Left lung (tissue), 10 donors: ENCODE results near the gene KRT33B. TPM values are rescaled to one million over a fixed set of nuclear protein-coding genes. Genes with fewer than 3 reads are reported as not detected.
"Not testable (repeated sequence)": the region's sequence is repeated elsewhere in the genome, so short reads cannot be mapped to it uniquely, and the experiment has no call there.

Source experiments
- ATAC-seq: fragments of 200-7000 bp; cut with Tn5 transposase; one replicate; pipeline ENCODE4 v1.9.1; 2020; ENCODE audit warnings: moderate library complexity
- DNase-seq, 4 donors: peaks; one replicate each; pipeline ENCODE4 v3.0.0-alpha.2; 2013 to 2020
- H3K27ac ChIP-seq, 2 donors: fragments of 200-600 bp; sonication (generic) in 1 of 2; one replicate each; pipeline versions ENCODE4 v1.5.0 to v1.8.0; 2020 to 2021
- H3K27me3 ChIP-seq, 2 donors: fragments of 200-600 bp; sonication (generic) in 1 of 2; one replicate each; pipeline versions ENCODE4 v1.5.0 to v1.8.0; 2020 to 2021
- H3K36me3 ChIP-seq, 2 donors: fragments of 200-600 bp; sonication (generic) in 1 of 2; one replicate each; pipeline versions ENCODE4 v1.5.0 to v1.8.0; 2020 to 2021
- H3K4me1 ChIP-seq, 2 donors: fragments of 200-600 bp; one replicate each; pipeline ENCODE4 v1.8.0; 2021
- H3K4me3 ChIP-seq, 2 donors: fragments of 200-600 bp; sonication (generic) in 1 of 2; one replicate each; pipeline versions ENCODE4 v1.5.0 to v1.8.0; 2020 to 2021; ENCODE audit warnings: mild to moderate bottlenecking in 1 of 2
- H3K9me3 ChIP-seq, 2 donors: fragments of 200-600 bp; sonication (generic) in 1 of 2; one replicate each; pipeline versions ENCODE4 v1.5.0 to v1.8.0; 2020 to 2021
- CTCF ChIP-seq, 2 donors: fragments of 200-600 bp; sonication (generic) in 1 of 2; IDR thresholded peaks; one replicate each; pipeline versions ENCODE4 v1.5.0 to v1.8.0; 2021; ENCODE audit warnings: antibody characterized with exemption in 2 of 2
- intact Hi-C, 2 donors: fragments of 100-400 bp; cut with DNase I; formaldehyde crosslinking; loops; one replicate each; pipeline versions ENCODE4 v1.11.2 to v1.14.2; 2022
- polyA plus RNA-seq, 6 donors: library from polyadenylated mRNA; unstranded; fragments of 120-200 nt; gene quantifications; one replicate each; pipeline ENCODE4 v1.2.1, GENCODE V29; 2013; ENCODE audit not compliant: insufficient read length in 6 of 6
- total RNA-seq, 2 donors: library from RNA; stranded (reverse); fragmentation: NEBNext Ultra II Directional; extraction: Animal tissue kit (Norgen Biotek cat#: 25700); gene quantifications; one replicate each; pipeline ENCODE4 v1.2.1, GENCODE V29; 2021
- donor health status: DM: no; HTN: yes; CAD: no.
- donor health status: DM: no; HTN: no; CAD: no.

The KRT33B gene
- total and polyA plus RNA-seq, 8 donors, result not detected

GRCh38 chr17:41360296-41360995 is 9.2 kb downstream of the KRT33B start:
- ATAC-seq, result no peak
- no peak for TF ChIP-seq CTCF (IDR thresholded peaks at IDR 0.05)
- no peaks in the 10 kb centered on the region for H3K27me3 ChIP-seq
- intact Hi-C loops, result no loop called here
- H3K9me3 ChIP-seq, result no peaks in the 10 kb centered on the region
- no peak overlapping the region for H3K27ac ChIP-seq
- no peak for DNase-seq
- no peak overlapping the region for H3K4me3 ChIP-seq
- no peaks in the 10 kb centered on the region for H3K4me1 ChIP-seq
- H3K36me3 ChIP-seq, result no peaks in the 10 kb centered on the region

GRCh38 chr17:41354536-41354935 is 15.1 kb downstream of the KRT33B start:
- intact Hi-C loops, result no loop called here
- ATAC-seq (no peak), DNase-seq (no peak)
- no peak overlapping the region for H3K4me3 ChIP-seq
- no peaks in the 10 kb centered on the region for H3K27me3 ChIP-seq
- no peaks in the 10 kb centered on the region for H3K4me1 ChIP-seq
- no peak for TF ChIP-seq CTCF (IDR thresholded peaks at IDR 0.05)
- no peak overlapping the region for H3K27ac ChIP-seq
- no peaks in the 10 kb centered on the region for H3K9me3 ChIP-seq
- H3K36me3 ChIP-seq, result no peaks in the 10 kb centered on the region

- DNase-seq (no peak), ATAC-seq (no peak)
- no peak overlapping the region for H3K27ac ChIP-seq
- no peaks in the 10 kb centered on the region for H3K36me3 ChIP-seq
- H3K27me3 ChIP-seq, result no peaks in the 10 kb centered on the region
- no peak overlapping the region for H3K4me3 ChIP-seq
- no peaks in the 10 kb centered on the region for H3K4me1 ChIP-seq
- TF ChIP-seq CTCF (IDR thresholded peaks at IDR 0.05), result no peak
- intact Hi-C loops, result no loop called here
- no peaks in the 10 kb centered on the region for H3K9me3 ChIP-seq
Observed at GRCh38 chr17:41352597-41353366, 16.8 kb downstream of the KRT33B start.

- no peak for ATAC-seq
- no peak for TF ChIP-seq CTCF (IDR thresholded peaks at IDR 0.05)
Observed at GRCh38 chr17:41351177-41351576, 18.4 kb downstream of the KRT33B start.

GRCh38 chr17:41350381-41350878 is 19.2 kb downstream of the KRT33B start, which contains the start of gene KRT33A:
Gene KRT33A, minus strand, starts transcription at chr17:41350828. Its CDS starts 61 bp downstream, at chr17:41350767.
- H3K4me3 ChIP-seq, ATAC-seq, H3K9me3 ChIP-seq, H3K27me3 ChIP-seq, H3K4me1 ChIP-seq, DNase-seq, intact Hi-C loops, H3K27ac ChIP-seq, H3K36me3 ChIP-seq: not testable (repeated sequence)

More at GRCh38 chr17:41351177-41351576, 18.4 kb downstream of the KRT33B start:
- Histone ChIP-seq H3K4me3 (no peak overlapping the region), H3K27ac (no peak overlapping the region), H3K4me1 (no peaks in the 10 kb centered on the region), H3K27me3 (no peaks in the 10 kb centered on the region), H3K36me3 (no peaks in the 10 kb centered on the region), H3K9me3 (no peaks in the 10 kb centered on the region)
- DNase-seq, result no peak
- intact Hi-C loops, result no loop called here
